OCI-LY1 (cell line): Measurements from ENCODE around the gene SLC37A1.

Experiments
- H2AFZ ChIP-seq: fragments of 200-600 bp; sonication (generic), shearing (Covaris generic); 2 replicates; pipeline ENCODE4 v1.6.0; 2014; ENCODE audit warnings: antibody characterized with exemption, mild to moderate bottlenecking, low read length
- H3F3A ChIP-seq: fragments of 200-600 bp; sonication (generic), shearing (Covaris generic); 2 replicates; pipeline ENCODE4 v1.6.0; 2014; ENCODE audit warnings: mild to moderate bottlenecking, antibody characterized with exemption, low read length, moderate library complexity; ENCODE audit not compliant: insufficient read depth
- H3K27ac ChIP-seq: fragments of 200-600 bp; sonication (generic); 2 replicates; pipeline ENCODE4 v1.5.1; 2014; ENCODE audit warnings: low read length, mixed run types, mild to moderate bottlenecking, low read depth; ENCODE audit not compliant: poor library complexity, severe bottlenecking
- H3K27me3 ChIP-seq: fragments of 200-600 bp; sonication (generic); 2 replicates; pipeline ENCODE4 v1.6.0; 2014; ENCODE audit warnings: antibody characterized with exemption, mild to moderate bottlenecking, low read length, moderate library complexity; ENCODE audit not compliant: insufficient read depth
- H3K36me3 ChIP-seq: fragments of 200-600 bp; sonication (generic); 2 replicates; pipeline ENCODE4 v1.6.1; 2014; ENCODE audit warnings: mild to moderate bottlenecking, antibody characterized with exemption, low read length, moderate library complexity, mixed read lengths; ENCODE audit not compliant: insufficient read depth
- H3K4me1 ChIP-seq: fragments of 200-600 bp; sonication (generic); 2 replicates; pipeline ENCODE4 v1.5.1; 2014; ENCODE audit warnings: mild to moderate bottlenecking, low read length, moderate library complexity; ENCODE audit not compliant: insufficient read depth, severe bottlenecking
- H3K4me2 ChIP-seq: fragments of 200-600 bp; sonication (generic), shearing (Covaris generic); 2 replicates; pipeline ENCODE4 v1.6.1; 2014; ENCODE audit warnings: low read length
- H3K4me3 ChIP-seq: fragments of 200-600 bp; sonication (generic); 2 replicates; pipeline ENCODE4 v1.5.1; 2014; ENCODE audit warnings: low read length, low read depth, mild to moderate bottlenecking, mixed read lengths; ENCODE audit not compliant: poor library complexity, severe bottlenecking
- H3K79me2 ChIP-seq: fragments of 200-600 bp; shearing (Covaris generic); 2 replicates; pipeline ENCODE4 v1.6.1; 2016; ENCODE audit warnings: mixed run types, low read length, mixed read lengths; ENCODE audit not compliant: insufficient read depth
- H3K9ac ChIP-seq: fragments of 200-600 bp; sonication (generic), shearing (Covaris generic); 2 replicates; pipeline ENCODE4 v1.6.1; 2014; ENCODE audit warnings: mild to moderate bottlenecking, low read length, mixed read lengths
- H3K9me2 ChIP-seq: fragments of 200-600 bp; sonication (generic), shearing (Covaris generic); 2 replicates; pipeline ENCODE4 v1.6.1; 2014; ENCODE audit warnings: low read depth, mild to moderate bottlenecking, low read length, mixed read lengths
- H3K9me3 ChIP-seq: fragments of 200-600 bp; shearing (Covaris generic); 2 replicates; pipeline ENCODE4 v1.6.1; 2014; ENCODE audit warnings: low read length, mixed read lengths
- H4K20me1 ChIP-seq: fragments of 200-600 bp; sonication (generic), shearing (Covaris generic); 2 replicates; pipeline ENCODE4 v1.6.0; 2016; ENCODE audit warnings: mild to moderate bottlenecking, low read length; ENCODE audit not compliant: insufficient read depth
- EZH2 ChIP-seq: fragments of 200-600 bp; sonication (generic), shearing (Covaris generic); IDR thresholded peaks from 2 replicates; pipeline ENCODE4 v1.8.0; 2017; ENCODE audit warnings: borderline replicate concordance, mixed run types, mild to moderate bottlenecking, antibody characterized with exemption, low read length, moderate library complexity, mixed read lengths
- TF ChIP-seq, protein P1 (sequence below): fragments of 200-600 bp; sonication (generic), shearing (Covaris generic); IDR thresholded peaks from 2 replicates; pipeline ENCODE4 v1.5.1; 2017; ENCODE audit warnings: mild to moderate bottlenecking, antibody characterized with exemption, low read length, moderate library complexity, mixed read lengths

The SLC37A1 gene

GRCh38 chr21:42492201-42492600 lies 21.5 kb upstream of the SLC37A1 start:
- Histone ChIP-seq H3K9me3 (no peaks in the 10 kb centered on the region), H2AFZ (no peak overlapping the region), H3K27me3 (peaks cover 18% of the 10 kb centered on the region; the same call in 1 of the 2 replicates), H3K4me3 (no peak overlapping the region), H3K79me2 (no peaks in the 10 kb centered on the region), H4K20me1 (no peaks in the 10 kb centered on the region), H3K4me1 (peaks cover 15% of the 10 kb centered on the region), H3K36me3 (no peaks in the 10 kb centered on the region), H3K9ac (no peak overlapping the region), H3K9me2 (no peaks in the 10 kb centered on the region), H3F3A (no peaks in the 10 kb centered on the region), H3K27ac (no peak overlapping the region), H3K4me2 (no peak overlapping the region)
- TF ChIP-seq, protein P1, sequence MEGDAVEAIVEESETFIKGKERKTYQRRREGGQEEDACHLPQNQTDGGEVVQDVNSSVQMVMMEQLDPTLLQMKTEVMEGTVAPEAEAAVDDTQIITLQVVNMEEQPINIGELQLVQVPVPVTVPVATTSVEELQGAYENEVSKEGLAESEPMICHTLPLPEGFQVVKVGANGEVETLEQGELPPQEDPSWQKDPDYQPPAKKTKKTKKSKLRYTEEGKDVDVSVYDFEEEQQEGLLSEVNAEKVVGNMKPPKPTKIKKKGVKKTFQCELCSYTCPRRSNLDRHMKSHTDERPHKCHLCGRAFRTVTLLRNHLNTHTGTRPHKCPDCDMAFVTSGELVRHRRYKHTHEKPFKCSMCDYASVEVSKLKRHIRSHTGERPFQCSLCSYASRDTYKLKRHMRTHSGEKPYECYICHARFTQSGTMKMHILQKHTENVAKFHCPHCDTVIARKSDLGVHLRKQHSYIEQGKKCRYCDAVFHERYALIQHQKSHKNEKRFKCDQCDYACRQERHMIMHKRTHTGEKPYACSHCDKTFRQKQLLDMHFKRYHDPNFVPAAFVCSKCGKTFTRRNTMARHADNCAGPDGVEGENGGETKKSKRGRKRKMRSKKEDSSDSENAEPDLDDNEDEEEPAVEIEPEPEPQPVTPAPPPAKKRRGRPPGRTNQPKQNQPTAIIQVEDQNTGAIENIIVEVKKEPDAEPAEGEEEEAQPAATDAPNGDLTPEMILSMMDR, result no peak
- no peak for TF ChIP-seq EZH2

DNA sequence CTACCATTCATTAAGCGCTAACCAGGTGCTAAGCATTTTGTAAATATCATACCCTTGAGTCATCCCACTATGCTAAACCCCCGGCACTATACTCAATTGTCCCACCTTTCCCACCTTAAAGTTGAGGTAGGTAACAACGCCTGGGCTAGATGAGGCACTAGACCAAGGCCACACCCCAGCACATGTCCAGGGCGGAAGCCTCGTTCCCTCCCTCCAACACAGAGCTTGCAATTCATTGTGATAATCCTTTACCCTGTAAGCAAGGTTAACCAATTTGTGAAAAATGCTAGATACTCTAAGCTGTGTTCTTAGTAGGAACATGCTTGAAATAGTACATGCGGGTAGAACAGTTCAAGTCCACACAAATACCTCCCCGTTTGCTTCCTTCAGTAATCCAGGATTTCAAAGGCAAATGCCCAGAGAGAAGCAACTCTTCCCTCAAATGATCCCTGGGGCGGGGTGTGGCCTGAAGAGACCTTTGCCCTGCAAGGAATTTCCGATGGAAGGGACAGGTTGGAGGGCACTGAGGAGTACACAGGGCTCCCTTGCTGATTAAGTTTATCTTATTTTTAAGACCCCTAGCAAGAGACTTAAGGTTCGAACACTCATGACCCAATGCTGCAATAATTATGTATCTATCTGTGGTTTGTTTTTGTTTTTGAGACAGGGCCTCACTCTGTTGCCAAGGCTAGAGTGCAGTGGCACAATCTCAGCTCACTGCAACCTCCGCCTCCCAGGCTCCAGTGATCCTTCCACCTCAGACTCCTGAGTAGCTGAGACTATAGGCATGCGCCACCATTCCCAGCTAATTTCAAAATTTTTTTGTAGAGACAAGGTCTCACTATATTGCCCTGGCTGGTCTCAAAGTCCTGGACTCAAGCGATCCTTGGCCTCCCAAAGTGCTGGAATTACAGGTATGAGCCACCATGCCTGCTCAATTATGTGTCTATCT lies 20.3 kb upstream of the SLC37A1 start:
- H2AFZ ChIP-seq, result no peak overlapping the region

GRCh38 chr21:42495027-42495426 lies 18.6 kb upstream of the SLC37A1 start:
- Histone ChIP-seq H3K4me2 (no peak overlapping the region), H3K4me3 (no peak overlapping the region), H3K27me3 (peaks cover 18% of the 10 kb centered on the region; the same call in 1 of the 2 replicates), H4K20me1 (no peaks in the 10 kb centered on the region), H3K79me2 (no peaks in the 10 kb centered on the region), H3K36me3 (no peaks in the 10 kb centered on the region), H3K9me2 (no peaks in the 10 kb centered on the region), H3K9ac (no peak overlapping the region), H3K9me3 (no peaks in the 10 kb centered on the region), H3F3A (no peaks in the 10 kb centered on the region), H3K4me1 (peaks cover 16% of the 10 kb centered on the region), H2AFZ (no peak overlapping the region), H3K27ac (no peak overlapping the region)
- no peak for TF ChIP-seq EZH2
- TF ChIP-seq, protein P1, result no peak

More for the DNA sequence above, 20.3 kb upstream of the SLC37A1 start:
- no peaks in the 10 kb centered on the region for H3K9me2 ChIP-seq
- H3K27ac ChIP-seq, result no peak overlapping the region
- no peak overlapping the region for H3K9ac ChIP-seq
- H3K4me2 ChIP-seq, result no peak overlapping the region
- H3K4me1 ChIP-seq, result peaks cover 16% of the 10 kb centered on the region
- peaks cover 18% of the 10 kb centered on the region; the same call in 1 of the 2 replicates for H3K27me3 ChIP-seq
- no peak overlapping the region for H3K4me3 ChIP-seq
- H3F3A ChIP-seq, result no peaks in the 10 kb centered on the region
- H4K20me1 ChIP-seq, result no peaks in the 10 kb centered on the region
- TF ChIP-seq, protein P1, result no peak
- TF ChIP-seq EZH2, result no peak
- no peaks in the 10 kb centered on the region for H3K79me2 ChIP-seq
- H3K36me3 ChIP-seq, result no peaks in the 10 kb centered on the region
- no peaks in the 10 kb centered on the region for H3K9me3 ChIP-seq
